EL (cell line): ENCODE data around the gene CDCP1.
"Not testable (repeated sequence)": the region's sequence is repeated elsewhere in the genome, so short reads cannot be mapped to it uniquely, and the experiment has no call there.

Experiments
- DNase-seq: peaks from one replicate; pipeline ENCODE4 v3.0.0-alpha.2; 2016

The CDCP1 gene

GRCh38 chr3:45054196-45054857, 91.9 kb downstream of the CDCP1 start:
- peak; percentile 85 for DNase-seq

GRCh38 chr3:45053805-45054195, 92.4 kb downstream of the CDCP1 start:
- not testable (repeated sequence) for DNase-seq

GRCh38 chr3:45051685-45052084, 94.5 kb downstream of the CDCP1 start:
- no peak for DNase-seq

GRCh38 chr3:45049807-45050206, 96.4 kb downstream of the CDCP1 start:
- no peak for DNase-seq

- peak; percentile 49 for DNase-seq
Measured at GRCh38 chr3:45048244-45048643, 97.9 kb downstream of the CDCP1 start.

GRCh38 chr3:45043728-45044299, 102.4 kb downstream of the CDCP1 start:
- DNase-seq, result peak; percentile 82

GRCh38 chr3:45042162-45042561, 104.0 kb downstream of the CDCP1 start:
- no peak for DNase-seq

- no peak for DNase-seq
Measured at GRCh38 chr3:45041666-45042065, 104.5 kb downstream of the CDCP1 start.

- peak; percentile 95 for DNase-seq
Measured at GRCh38 chr3:45037720-45038455, 108.3 kb downstream of the CDCP1 start.

- DNase-seq, result peak; percentile 40
Measured at GRCh38 chr3:45035441-45036301, 110.5 kb downstream of the CDCP1 start.

- no peak for DNase-seq
Measured at GRCh38 chr3:45034612-45035252, 111.4 kb downstream of the CDCP1 start.

- no peak for DNase-seq
Measured at GRCh38 chr3:45033791-45034190, 112.4 kb downstream of the CDCP1 start.
